HG03135 (cell line): ENCODE results near the gene TMEM150C.

Experiments
- ATAC-seq: cut with Tn5 transposase; IDR thresholded peaks from one replicate; pipeline ENCODE4 v1.9.1; 2021; ENCODE audit warnings: mild to moderate bottlenecking, moderate library complexity; ENCODE audit not compliant: unreplicated experiment

Gene TMEM150C

DNA sequence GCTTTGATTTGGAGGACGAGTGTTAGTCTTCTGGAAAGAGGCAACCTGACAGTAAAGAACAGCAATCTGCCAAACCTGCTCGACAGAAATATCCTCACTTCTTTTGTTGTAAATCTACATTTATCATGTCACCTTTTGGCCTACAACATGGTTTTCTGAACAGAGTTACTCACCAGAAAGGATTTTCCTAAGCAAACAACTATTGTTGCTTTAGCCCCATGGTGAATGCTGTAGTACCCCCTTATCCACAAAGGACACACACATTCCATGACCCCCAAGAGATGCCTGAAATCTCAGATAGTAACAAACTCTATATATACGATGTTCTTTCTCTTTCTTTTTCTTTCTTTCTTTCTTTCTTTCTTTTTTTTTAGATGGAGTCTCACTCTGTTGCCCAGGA is 42.7 kb downstream of the TMEM150C start:
- no peak for ATAC-seq

DNA sequence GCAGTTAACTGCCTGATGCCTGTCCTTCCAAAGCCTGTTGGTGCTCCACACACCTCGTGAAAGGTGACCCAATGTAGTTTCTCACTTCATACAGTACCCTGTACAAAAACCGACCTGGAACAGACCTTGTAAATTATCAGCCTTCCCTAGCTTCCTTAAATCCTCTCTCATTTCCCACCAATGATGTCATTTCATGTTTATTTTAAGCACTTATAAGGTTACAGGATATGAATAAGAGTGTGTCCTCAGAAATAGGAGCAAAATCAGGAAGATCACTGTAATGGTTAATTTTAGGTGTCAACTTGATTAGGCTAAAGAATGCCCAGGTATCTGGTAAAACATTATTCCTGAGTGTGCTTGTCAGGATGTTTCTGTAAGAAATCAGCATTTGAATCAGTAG is 44.7 kb downstream of the TMEM150C start:
- ATAC-seq, result no peak

- ATAC-seq, result no peak
Observed at GRCh38 chr4:82515705-82516104, 46.1 kb downstream of the TMEM150C start.

DNA sequence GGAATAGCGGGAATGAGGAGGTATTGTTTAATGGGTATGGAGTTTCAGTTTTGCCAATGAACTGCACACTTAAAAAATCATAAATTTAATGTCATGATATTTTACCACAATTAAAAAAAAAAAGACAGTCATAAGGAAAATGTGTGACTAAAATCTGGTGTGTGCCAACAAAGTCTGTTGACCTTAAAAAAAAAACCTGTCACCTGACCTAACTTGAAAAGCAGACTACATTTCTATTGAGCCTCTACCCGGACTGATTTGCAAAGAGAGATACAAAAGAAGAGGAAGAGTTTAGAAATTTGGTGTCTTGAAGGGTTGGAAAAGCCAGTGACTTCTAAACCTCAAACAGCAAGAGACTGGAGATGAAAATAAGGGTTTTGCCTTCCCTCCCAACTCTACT is 48.4 kb downstream of the TMEM150C start:
- no peak for ATAC-seq

- no peak for ATAC-seq
Observed at GRCh38 chr4:82510216-82510615, 51.6 kb downstream of the TMEM150C start.

GRCh38 chr4:82508806-82509428 is 52.9 kb downstream of the TMEM150C start:
- no peak for ATAC-seq

DNA sequence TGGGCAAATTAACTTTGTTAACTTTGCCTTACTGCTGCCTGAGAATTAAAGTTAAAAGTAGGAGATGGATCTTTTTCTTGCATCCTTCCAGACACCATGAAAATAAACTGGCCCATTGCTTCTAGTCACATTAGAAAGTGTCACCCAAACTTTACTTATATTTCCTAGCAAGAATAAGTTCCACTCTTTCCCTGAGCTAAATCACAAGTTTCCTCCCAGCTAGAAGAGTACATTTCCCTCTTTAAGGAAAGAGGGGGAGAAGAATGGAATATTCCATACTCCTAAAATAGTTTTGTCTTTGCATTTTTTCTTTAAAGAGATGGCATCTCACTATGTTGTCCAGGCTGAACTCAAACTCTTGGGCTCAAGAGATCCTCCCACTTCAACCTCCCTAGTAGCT is 53.8 kb downstream of the TMEM150C start:
- no peak for ATAC-seq

DNA sequence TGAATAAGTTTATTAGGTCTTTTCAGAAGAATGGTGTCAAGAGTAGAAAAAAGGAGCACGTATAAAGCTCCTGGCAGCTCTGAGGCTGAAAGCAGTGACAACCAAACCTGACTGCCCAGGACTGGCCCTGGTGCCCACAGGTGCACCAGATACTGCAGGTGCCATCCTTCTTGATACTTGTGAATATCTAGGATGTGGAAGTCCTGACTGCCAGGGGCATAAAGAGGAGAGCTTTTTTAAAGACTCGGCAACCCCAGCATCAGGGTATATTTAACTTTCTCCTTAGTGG is 60.7 kb downstream of the TMEM150C start:
- ATAC-seq, result no peak

- ATAC-seq, result no peak
Observed at GRCh38 chr4:82500435-82501153, 61.2 kb downstream of the TMEM150C start.

- no peak for ATAC-seq
Observed at GRCh38 chr4:82499738-82500434, 61.9 kb downstream of the TMEM150C start.

- ATAC-seq, result no peak
Observed at GRCh38 chr4:82496349-82496748, 65.4 kb downstream of the TMEM150C start.

DNA sequence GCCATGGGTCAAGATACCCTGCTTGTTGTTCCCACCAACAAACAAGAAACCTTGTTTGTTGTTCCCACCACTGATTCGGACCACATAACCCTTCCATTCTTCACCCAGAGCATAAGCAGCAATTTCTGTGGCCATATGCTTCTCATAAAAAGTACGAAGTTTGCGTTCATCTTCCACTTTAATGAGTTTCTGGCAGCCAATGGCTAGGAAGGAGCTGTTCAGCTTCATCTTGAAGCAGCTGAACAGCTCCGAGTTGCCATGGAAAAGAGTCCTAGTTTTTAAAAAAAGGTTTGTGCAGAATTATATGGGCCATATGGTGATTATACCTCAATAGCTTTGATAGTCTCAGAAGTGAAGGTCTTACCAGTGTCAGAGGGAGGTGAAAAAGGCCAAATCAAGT is 66.1 kb downstream of the TMEM150C start:
- no peak for ATAC-seq

DNA sequence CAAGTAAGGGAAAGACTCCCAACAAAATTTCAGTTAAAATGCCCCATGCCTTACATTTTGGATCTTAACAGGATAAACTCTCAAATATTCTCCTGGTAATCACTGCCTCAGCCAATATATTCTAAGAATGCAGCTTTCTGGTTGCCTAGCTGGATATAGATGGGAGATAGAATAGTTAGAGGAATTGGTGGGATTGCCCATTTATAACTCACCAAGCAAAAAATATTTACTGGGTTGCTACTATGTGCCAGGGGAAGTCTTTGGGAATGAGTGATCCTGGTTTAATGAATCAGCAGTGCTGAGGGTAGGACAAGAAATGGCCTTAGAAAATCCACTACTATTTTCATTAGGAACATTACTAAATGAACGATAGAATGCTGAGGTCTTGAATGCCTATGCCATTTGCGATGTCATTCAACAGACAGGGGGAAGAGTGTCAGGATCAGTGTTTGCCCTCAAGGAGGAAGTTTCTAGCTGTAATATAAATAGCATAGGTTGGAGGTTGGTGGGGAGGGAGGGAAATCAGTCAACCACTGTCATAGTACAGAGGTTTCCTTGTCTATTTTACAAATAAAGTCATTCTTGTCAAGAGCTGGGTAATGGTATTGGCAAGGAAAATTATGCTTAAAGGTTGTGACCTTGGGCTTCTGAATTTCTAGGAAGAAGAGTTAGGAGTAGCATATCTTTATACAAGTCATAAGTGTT is 67.9 kb downstream of the TMEM150C start:
- ATAC-seq, result no peak

DNA sequence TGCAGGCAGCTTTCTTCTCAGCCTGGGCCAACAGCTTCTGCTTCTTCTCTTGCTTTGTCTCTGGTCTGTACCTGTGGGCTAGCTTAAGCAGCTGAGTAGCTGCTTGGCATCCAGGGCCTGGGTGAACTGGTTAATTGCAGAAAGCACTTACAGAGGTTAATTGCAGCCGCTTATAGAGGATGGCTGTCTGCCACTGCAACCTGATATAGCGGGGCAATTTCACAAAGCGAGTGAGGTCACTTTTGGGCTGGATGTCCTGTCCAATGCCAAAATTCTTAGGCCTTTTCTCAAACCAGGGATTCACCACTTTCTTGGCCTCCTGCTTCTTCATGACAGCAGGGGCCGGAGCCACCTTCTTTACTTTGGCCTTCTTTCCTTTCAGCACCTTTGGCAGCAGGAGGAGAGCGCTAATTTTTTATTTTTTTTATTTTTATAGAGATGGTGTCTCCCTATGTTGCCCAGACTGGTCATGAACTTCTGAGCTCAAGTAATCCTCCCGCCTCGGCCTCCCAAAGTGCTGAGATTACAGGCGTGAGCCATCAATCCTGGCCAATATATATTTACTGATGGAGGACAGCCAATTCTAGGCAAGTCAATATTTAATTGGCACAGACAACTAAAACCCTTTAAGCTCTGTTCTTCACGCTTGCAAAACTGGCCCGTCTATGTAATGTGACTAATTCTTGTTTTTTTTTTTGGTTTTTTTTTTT is 70.4 kb downstream of the TMEM150C start:
- ATAC-seq, result no peak

GRCh38 chr4:82489987-82490386 is 71.8 kb downstream of the TMEM150C start:
- no peak for ATAC-seq

- ATAC-seq, result no peak
Observed at GRCh38 chr4:82489076-82489475, 72.7 kb downstream of the TMEM150C start.

DNA sequence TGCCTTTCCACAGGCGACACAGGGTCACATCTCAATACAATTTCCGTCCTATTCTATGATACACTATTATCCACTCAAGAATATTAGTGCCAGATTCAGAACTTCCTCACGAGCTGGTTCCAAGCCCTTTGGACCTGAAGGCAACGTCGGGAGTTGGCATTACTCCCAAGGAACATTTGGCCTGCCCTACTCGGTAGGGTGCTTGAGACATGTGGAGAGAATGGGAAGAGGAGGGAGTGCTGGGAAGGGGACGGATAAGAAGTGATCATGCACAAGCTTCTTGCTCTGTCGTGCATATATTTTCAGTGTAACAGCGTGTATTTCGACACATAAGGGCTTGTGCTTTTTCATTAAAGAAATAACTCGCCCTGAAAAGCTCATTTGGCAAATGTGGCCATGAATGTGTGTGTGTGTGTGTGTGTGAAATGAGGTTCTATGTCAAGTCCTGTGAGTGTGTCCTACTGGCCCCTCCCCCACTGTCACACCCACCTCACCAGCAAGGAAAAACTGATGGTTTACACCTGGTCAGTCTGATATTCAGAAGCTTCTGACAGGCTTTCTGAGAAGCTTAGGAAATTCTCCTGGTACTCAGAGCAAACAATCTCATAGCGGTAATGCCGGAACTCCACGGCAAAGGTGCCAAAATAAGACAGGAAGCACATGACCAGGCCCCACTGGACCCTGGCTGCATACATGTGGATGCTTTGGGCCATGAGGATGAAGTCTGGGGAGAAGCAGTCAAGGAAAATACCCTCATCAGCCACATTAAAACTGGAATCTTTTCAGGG is 76.6 kb downstream of the TMEM150C start:
- ATAC-seq, result no peak

DNA sequence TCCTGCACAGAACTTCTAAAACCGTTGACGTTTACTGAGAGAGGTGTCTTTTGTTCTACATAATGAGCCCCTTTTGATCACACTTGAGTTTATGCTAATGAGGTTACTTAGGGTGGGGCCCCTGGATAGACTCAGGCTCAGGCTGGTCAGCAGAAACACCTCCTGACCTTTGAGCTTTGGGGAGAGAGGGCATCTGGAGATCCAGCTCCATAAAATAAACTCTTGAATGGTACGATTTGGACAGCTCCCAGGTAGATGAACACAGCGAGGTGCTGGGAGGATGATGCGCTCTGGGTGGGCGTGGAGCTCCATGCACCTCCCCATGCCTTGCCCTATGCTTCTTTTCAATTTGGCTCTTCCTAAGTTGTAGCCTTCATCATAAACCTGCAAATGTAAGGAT is 79.4 kb downstream of the TMEM150C start:
- ATAC-seq, result no peak

- no peak for ATAC-seq
Observed at GRCh38 chr4:82481506-82481840, 80.3 kb downstream of the TMEM150C start.

- no peak for ATAC-seq
Observed at GRCh38 chr4:82480771-82481505, 80.8 kb downstream of the TMEM150C start.
